H1 (cell line): ENCODE data around the gene GNA12. TPM values are rescaled to one million over a fixed set of nuclear protein-coding genes. Genes with fewer than 3 reads are reported as not detected.

Source experiments
- CBX5 ChIP-seq: fragments of 300-800, 300-1000 bp; sonication (generic); IDR thresholded peaks from 2 replicates; pipeline ENCODE4 v1.7.1; 2016; ENCODE audit warnings: antibody characterized with exemption, low read length, low read depth
- CTBP2 ChIP-seq: IDR thresholded peaks from 2 replicates; pipeline ENCODE4 v1.7.0; 2011; ENCODE audit warnings: borderline replicate concordance, mild to moderate bottlenecking, moderate library complexity, mixed read lengths, low read length; ENCODE audit not compliant: insufficient read depth, insufficient read length
- EGR1 ChIP-seq: IDR thresholded peaks from 2 replicates; pipeline ENCODE4 v1.6.1; 2011; ENCODE audit warnings: low read depth, low read length, borderline replicate concordance
- HDAC6 ChIP-seq: IDR thresholded peaks from one replicate; pipeline ENCODE4 v1.7.1; 2012; ENCODE audit warnings: low read depth, mild to moderate bottlenecking, inconsistent platforms, low read length, moderate library complexity
- NANOG ChIP-seq: IDR thresholded peaks from 2 replicates; pipeline ENCODE4 v1.6.1; 2011; ENCODE audit warnings: low read length, low read depth, mild to moderate bottlenecking, inconsistent platforms; ENCODE audit not compliant: insufficient read depth, poor library complexity, severe bottlenecking
- POU5F1 ChIP-seq: IDR thresholded peaks from 2 replicates; pipeline ENCODE4 v1.6.1; 2011; ENCODE audit warnings: low read depth, mild to moderate bottlenecking, low read length, moderate library complexity
- RBBP5 ChIP-seq: IDR thresholded peaks from 2 replicates; pipeline ENCODE4 v1.7.1; 2012; ENCODE audit warnings: low read depth, mild to moderate bottlenecking, inconsistent platforms, low read length, moderate library complexity, borderline replicate concordance
- RFX5 ChIP-seq: IDR thresholded peaks from 2 replicates; pipeline ENCODE4 v1.6.1; 2011; ENCODE audit warnings: low read depth, low read length, improper control_type of control experiment, borderline replicate concordance
- SIN3A ChIP-seq, 2 experiments: IDR thresholded peaks in 1 of 2; conservative IDR thresholded peaks in 1 of 2; 2 replicates each; pipeline ENCODE4 v1.6.1; 2011 to 2012; ENCODE audit warnings: low read length in 2 of 2, improper control_type of control experiment in 1 of 2, low read depth in 1 of 2, mild to moderate bottlenecking in 1 of 2
- SUZ12 ChIP-seq: fragments of 200-600 bp; sonication (generic); IDR thresholded peaks from 2 replicates; pipeline ENCODE4 v1.6.1; 2012; ENCODE audit warnings: mild to moderate bottlenecking, inconsistent platforms, low read length, moderate library complexity, mixed read lengths
- TAF7 ChIP-seq: optimal IDR thresholded peaks from 2 replicates; pipeline ENCODE3; 2011; ENCODE audit warnings: low read depth, mild to moderate bottlenecking, inconsistent platforms, low read length, moderate library complexity, borderline replicate concordance
- polyA plus RNA-seq, 7 experiments: library from polyadenylated mRNA; depleted of rRNA in 3 of 7; stranded (reverse) in 5 of 7; unstranded in 2 of 7; fragments of >200 nt in 5 of 7; fragments of 200-250 nt in 2 of 7; gene quantifications; 1 replicate in 5 of 7; 2 replicates in 1 of 7; 4 replicates in 1 of 7; pipeline versions ENCODE4 v1.2.1 to v1.2.3, GENCODE V29; 2011 to 2013; ENCODE audit warnings: missing spikeins in 2 of 7, mixed read lengths in 2 of 7
- total RNA-seq: library from RNA; stranded (reverse); fragmentation: NEBNext Ultra II Directional; extraction: Animal tissue kit (Norgen Biotek cat#: 25700); gene quantifications from 2 replicates; pipeline ENCODE4 v1.2.1, GENCODE V29; 2021

GNA12 gene
- total and polyA plus RNA-seq, 2 of the 8 experiments (the other 6 are each of a cell fraction or from before 2014, with no cell fraction given): 96.5 to 109 TPM

DNA sequence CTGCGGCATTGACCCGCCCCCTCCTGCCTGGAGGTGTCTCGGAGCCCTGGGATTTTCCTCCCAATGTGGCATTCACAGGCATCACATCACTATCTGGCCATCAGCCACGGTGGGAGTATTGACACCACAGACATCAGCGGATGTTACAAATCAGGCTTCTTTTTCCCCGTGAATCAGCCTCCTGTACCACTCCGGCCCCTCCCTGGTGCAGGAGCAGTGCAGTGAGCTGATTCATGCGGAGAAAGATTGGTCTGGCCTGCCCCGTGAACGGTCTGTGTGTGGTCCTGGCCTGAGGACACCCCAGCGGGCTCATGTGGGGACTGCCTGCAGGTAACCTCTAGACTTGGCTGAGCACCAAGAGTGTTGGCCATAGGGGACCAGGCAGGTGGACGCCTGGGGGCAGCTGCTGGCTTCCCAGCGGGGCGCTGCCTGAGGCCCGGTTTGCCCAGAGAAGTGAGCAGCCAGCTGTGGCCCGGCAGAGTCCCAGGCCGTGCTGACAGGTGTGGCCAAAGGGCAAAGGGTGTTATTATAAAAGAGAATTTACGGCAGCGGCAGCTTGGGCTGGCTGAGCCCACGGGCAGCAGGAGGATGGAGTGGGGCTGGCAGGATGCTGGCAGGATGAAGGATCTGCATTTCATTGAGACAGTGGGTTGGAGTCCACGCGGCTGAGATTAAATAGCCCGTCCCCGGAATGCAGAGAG, 32.1 kb upstream of the GNA12 start (continued):
- TF ChIP-seq SUZ12: no peak
- TF ChIP-seq EGR1: no peak
- no peak for TF ChIP-seq SIN3A (conservative IDR thresholded peaks at IDR 0.05 in 1 of 2, IDR thresholded peaks at IDR 0.05 in 1 of 2; ENCODE audit: low read depth in 1 of 2, low read length in 2 of 2)
- TF ChIP-seq CTBP2: no peak
- no peak for TF ChIP-seq POU5F1
- no peak for TF ChIP-seq CBX5
- TF ChIP-seq RFX5: no peak
- TF ChIP-seq RBBP5: no peak
- TF ChIP-seq HDAC6: no peak
- TF ChIP-seq NANOG: no peak
- no peak for TF ChIP-seq TAF7
